Pancreas (tissue), 10 donors: Measurements from ENCODE around the gene MTX1. TPM values are rescaled to one million over a fixed set of nuclear protein-coding genes. Genes with fewer than 3 reads are reported as not detected.
"Not testable (repeated sequence)": the region's sequence is repeated elsewhere in the genome, so short reads cannot be mapped to it uniquely, and the experiment has no call there.

Experiments used
- ATAC-seq, 4 donors: fragments of 200-7000 bp; cut with Tn5 transposase; one replicate each; pipeline versions ENCODE4 v1.8.0 to v1.9.1; 2020; ENCODE audit warnings: mild to moderate bottlenecking in 4 of 4, moderate library complexity in 4 of 4
- DNase-seq, 6 donors: peaks; one replicate each; pipeline ENCODE4 v3.0.0-alpha.2; 2020
- FAIRE-seq: peaks from 2 replicates; lab custom pipeline; 2012; peaks lifted over from hg19 to GRCh38; lab: Jason Lieb, UNC
- H3K27ac ChIP-seq, 4 donors: fragments of 200-600 bp; sonication (generic); 1 replicate in 3 of 4; 2 replicates in 1 of 4; pipeline versions ENCODE4 v1.5.0 to v1.8.0; 2020
- H3K27me3 ChIP-seq, 4 donors: fragments of 200-600 bp; one replicate each; pipeline ENCODE4 v1.8.0; 2021
- H3K36me3 ChIP-seq, 3 donors: fragments of 200-600 bp; sonication (generic) in 1 of 3; one replicate each; pipeline versions ENCODE4 v1.5.0 to v1.8.0; 2020 to 2021
- H3K4me1 ChIP-seq, 3 donors: fragments of 200-600 bp; one replicate each; pipeline ENCODE4 v1.8.0; 2021
- H3K4me3 ChIP-seq, 4 donors: fragments of 200-600 bp; sonication (generic) in 2 of 4; one replicate each; pipeline versions ENCODE4 v1.5.0 to v1.8.0; 2020 to 2021
- H3K9me3 ChIP-seq, 4 donors: fragments of 200-600 bp; one replicate each; pipeline ENCODE4 v1.8.0; 2021
- WGBS, 2 donors: extraction: QIAGEN DNeasy Blood & Tissue Kit; methylation state at CpG; one replicate each; pipeline ENCODE4 v1.1.7; 2013; 5-methylcytosine and 5-hydroxymethylcytosine counted together
- intact Hi-C, 3 donors: fragments of 100-400 bp; cut with DNase I; formaldehyde crosslinking; loops; one replicate each; pipeline versions ENCODE4 v1.11.1 to v1.14.2; 2022
- polyA plus RNA-seq, 2 donors: library from polyadenylated mRNA; stranded (reverse); fragments of 200-250 nt; gene quantifications; one replicate each; pipeline ENCODE4 v1.2.3, GENCODE V29; 2013
- total RNA-seq, 6 donors: library from RNA; stranded (reverse); fragmentation: NEBNext Ultra II Directional in 4 of 6; extraction: Animal tissue kit (Norgen Biotek cat#: 25700) in 4 of 6; gene quantifications; one replicate each; pipeline versions ENCODE4 v1.2.1 to v1.2.4, GENCODE V29; 2021 to 2023
- TF ChIP-seq, protein P1 (sequence below), 4 donors: fragments of 200-600 bp; sonication (generic) in 3 of 4; IDR thresholded peaks; one replicate each; pipeline versions ENCODE4 v1.5.0 to v1.8.0; 2021; ENCODE audit warnings: antibody characterized with exemption in 4 of 4
- donor health status: healthy with polysubstance abuse.
- donor health status: DM: no; HTN: no; CAD: no; lungs with moderate emphysema.
- donor health status: DM: no; HTN: no; CAD: no.
- donor health status: control.
- donor health status: control.
- donor health status: Bipolar disorder and iron deficiency.
- donor health status: DM: yes; HTN: yes; CAD: no.
- donor health status: DM: no; HTN: no; CAD: no.
- donor health status: DM: no; HTN: no; CAD: no.
- donor health status: DM: yes; HTN: yes; CAD: no.

The MTX1 gene
- total and polyA plus RNA-seq, 8 donors: 10.7 to 36.8 (median 16.5) TPM

DNA sequence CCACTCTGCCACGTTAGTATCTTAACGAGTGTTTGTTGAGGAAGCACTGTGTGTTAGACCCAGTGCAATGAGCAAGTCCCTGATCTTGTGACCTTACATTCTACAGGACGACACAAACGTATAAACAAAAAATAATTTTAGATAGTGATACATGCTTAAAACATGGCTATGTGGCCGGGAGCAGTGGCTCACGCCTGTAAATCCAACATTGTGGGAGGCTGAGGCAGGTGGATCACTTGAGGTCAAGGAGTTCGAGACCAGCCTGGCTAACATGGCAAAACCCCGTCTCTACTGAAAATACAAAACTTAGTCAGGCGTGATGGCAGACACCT is 19.6 kb downstream of the MTX1 start:
- TF ChIP-seq, protein P1, sequence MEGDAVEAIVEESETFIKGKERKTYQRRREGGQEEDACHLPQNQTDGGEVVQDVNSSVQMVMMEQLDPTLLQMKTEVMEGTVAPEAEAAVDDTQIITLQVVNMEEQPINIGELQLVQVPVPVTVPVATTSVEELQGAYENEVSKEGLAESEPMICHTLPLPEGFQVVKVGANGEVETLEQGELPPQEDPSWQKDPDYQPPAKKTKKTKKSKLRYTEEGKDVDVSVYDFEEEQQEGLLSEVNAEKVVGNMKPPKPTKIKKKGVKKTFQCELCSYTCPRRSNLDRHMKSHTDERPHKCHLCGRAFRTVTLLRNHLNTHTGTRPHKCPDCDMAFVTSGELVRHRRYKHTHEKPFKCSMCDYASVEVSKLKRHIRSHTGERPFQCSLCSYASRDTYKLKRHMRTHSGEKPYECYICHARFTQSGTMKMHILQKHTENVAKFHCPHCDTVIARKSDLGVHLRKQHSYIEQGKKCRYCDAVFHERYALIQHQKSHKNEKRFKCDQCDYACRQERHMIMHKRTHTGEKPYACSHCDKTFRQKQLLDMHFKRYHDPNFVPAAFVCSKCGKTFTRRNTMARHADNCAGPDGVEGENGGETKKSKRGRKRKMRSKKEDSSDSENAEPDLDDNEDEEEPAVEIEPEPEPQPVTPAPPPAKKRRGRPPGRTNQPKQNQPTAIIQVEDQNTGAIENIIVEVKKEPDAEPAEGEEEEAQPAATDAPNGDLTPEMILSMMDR (IDR thresholded peaks at IDR 0.05): no peak
- Histone ChIP-seq H3K27ac (peak overlapping the region in 2 of 4 donors; percentile 85), H3K4me1 (peaks cover 0 to 4% (median 0%) of the 10 kb centered on the region in 3 donors), H3K27me3 (no peaks in the 10 kb centered on the region), H3K9me3 (no peaks in the 10 kb centered on the region), H3K36me3 (no peaks in the 10 kb centered on the region), H3K4me3 (peak overlapping the region; percentile 4 to 70 (median 32))
- 56% methylated on average over 9 of the region's 9 CpGs for WGBS, 2 donors
- intact Hi-C loops: no loop called here
- ATAC-seq (no peak), DNase-seq (peak in 1 of 6 donors; percentile 9), FAIRE-seq (no peak)

DNA sequence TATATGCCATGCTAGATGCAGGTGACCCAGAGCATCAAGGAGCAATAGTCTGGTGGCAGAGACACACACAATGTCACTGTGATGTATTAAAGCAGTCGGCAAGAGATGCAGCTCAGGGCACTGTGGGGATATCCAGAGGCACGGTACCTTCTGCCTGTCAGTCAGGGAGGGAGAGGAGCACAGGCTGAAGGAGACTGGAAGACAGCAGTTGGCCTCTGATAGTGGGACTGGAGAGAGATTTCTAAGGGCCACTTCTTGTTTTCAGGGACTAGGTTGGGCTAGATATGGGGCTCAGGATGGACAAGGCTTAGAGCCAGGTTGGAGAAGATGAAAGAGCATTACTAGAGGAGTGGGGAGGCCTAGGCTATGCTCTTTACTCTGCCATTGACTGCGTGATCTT is 22.8 kb downstream of the MTX1 start:
- H3K4me3 ChIP-seq, FAIRE-seq, H3K27me3 ChIP-seq, H3K4me1 ChIP-seq, H3K9me3 ChIP-seq, ATAC-seq, DNase-seq, H3K27ac ChIP-seq, H3K36me3 ChIP-seq, intact Hi-C loops: not testable (repeated sequence)
- WGBS, 2 donors: 85% methylated on average over 3 of the region's 3 CpGs

DNA sequence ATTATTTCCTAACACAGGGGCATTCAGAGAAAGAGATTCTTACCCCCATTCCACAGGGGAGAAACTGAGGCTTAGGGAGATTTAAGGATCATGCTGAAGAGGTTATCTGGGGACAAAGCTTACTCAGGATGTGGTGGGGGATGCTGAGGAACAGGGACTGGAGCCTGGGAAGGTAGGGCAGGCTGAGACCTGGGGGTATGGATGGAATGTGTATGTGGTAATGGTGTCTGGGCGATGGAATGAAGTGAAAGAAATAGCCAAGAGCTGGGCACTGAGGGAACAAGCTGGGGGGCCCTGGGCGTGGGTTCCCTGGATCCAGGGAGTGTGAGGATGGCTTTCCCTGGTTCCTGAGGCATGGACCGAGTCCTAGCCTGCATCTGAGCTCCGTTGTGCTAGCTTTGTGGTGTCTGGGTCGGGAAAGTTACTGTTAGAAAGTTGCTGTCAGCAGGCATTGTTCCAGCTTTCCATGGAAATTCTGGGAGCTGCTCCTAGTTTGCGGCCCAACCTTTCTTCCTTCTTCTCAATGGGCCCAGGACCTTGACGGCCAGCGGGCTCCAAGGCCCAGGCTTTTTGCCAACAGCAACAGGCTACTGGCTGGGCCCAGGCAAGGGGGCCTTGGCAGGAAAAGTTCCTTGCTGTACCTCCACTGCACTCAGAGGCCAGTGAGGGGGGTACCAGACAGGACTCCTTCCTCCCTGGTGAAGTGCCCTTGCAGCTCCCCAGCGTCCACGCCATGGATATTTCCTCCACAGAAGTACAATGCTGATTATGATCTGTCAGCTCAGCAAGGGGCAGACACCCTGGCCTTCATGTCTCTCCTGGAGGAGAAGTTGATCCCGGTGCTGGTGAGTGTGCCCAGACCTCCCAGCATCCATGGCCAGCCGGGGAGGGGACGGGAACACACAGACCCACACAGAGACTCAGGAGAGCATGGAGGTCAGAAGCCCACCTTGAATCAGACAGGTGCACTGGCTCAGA is 23.8 kb downstream of the MTX1 start:
- peak overlapping the region in 2 of 4 donors; percentile 30 to 33 for H3K27ac ChIP-seq
- peak in 2 of 4 donors; percentile 5 to 28 for ATAC-seq
- WGBS, 2 donors: 40 to 54% methylated on average over 13 of the region's 13 CpGs

DNA sequence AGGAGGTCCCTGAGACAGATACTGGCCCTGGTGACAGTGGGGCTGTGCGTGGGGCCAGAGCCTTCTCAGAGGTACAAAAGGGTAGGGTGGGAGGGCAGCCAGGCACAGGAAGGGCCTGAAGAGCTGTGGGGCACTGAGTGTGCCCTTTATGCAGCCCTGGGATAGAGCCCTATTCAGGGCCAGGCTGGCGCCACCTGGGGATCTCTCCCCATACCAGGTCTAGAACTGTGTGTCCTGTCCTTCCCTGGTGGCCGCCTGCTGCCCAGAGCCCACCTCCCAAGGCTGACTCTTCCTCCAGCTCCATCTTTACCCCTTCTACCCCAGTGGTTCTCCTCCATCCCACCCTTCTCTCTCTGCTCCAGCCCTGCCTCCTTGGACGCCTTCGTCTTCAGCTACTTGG is 25.0 kb downstream of the MTX1 start:
- H3K27ac ChIP-seq, H3K4me1 ChIP-seq, ATAC-seq, FAIRE-seq, H3K36me3 ChIP-seq, H3K27me3 ChIP-seq, intact Hi-C loops, H3K9me3 ChIP-seq, H3K4me3 ChIP-seq, DNase-seq: not testable (repeated sequence)
- 95 to 100% methylated on average over 1 of the region's 5 CpGs for WGBS, 2 donors

More for the DNA sequence above, 23.8 kb downstream of the MTX1 start:
- H3K27me3 ChIP-seq, FAIRE-seq, H3K9me3 ChIP-seq, H3K4me1 ChIP-seq, intact Hi-C loops, H3K36me3 ChIP-seq, H3K4me3 ChIP-seq: not testable (repeated sequence)
- DNase-seq: peak in 4 of 6 donors; percentile 40 to 68 (median 58)

DNA sequence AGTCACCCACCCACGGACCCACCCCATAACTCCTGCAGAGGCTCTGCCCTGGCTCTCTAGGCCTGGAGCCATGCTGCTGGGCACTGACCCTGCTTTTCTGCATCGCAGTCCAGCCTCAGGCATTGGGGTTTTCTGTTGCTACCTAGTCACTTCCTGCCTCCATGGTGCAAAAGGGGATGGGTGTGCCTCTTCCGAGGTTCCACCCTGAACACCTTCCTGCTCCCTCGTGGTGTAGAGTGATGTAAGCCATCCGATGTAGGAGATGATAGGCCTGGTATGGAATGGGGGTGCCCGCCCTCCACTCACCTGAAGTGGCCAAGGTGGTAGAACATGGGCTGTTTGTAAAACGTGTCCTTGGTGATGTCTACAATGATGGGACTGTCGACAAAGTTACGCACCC is 26.9 kb downstream of the MTX1 start:
- H3K27ac ChIP-seq, H3K27me3 ChIP-seq, ATAC-seq, DNase-seq, intact Hi-C loops, FAIRE-seq, H3K4me1 ChIP-seq, H3K36me3 ChIP-seq, H3K4me3 ChIP-seq, H3K9me3 ChIP-seq: not testable (repeated sequence)
- 82 to 89% methylated on average over 7 to 8 of the region's 9 CpGs for WGBS, 2 donors

DNA sequence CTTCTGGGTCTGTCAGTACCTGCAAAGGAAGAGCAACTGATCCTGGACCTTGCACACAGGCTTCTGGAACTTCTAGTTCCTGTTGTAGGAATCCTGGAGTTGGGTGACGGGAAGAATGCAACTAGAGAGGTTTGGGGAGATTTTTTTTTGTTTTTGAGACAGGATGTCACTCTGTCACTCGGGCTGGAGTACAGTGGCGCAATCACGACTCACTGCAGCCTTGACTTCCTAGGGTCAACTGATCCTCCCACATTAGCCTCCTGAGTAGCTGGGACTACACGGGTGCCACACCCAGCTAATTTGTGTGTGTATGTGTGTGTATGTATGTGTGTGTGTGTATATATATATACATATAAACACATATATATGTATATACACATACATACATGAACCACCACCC is 28.0 kb downstream of the MTX1 start:
- Histone ChIP-seq H3K27ac (no peak overlapping the region), H3K36me3 (no peaks in the 10 kb centered on the region), H3K9me3 (no peaks in the 10 kb centered on the region), H3K4me3 (no peak overlapping the region), H3K4me1 (no peaks in the 10 kb centered on the region), H3K27me3 (no peaks in the 10 kb centered on the region)
- no peak for FAIRE-seq
- TF ChIP-seq, protein P1 (IDR thresholded peaks at IDR 0.05): no peak
- ATAC-seq: no peak
- no peak for DNase-seq
- intact Hi-C loops: no loop called here
- 84 to 91% methylated on average over 5 of the region's 5 CpGs for WGBS, 2 donors
